Stimulated activated CD8-positive, alpha-beta memory T cell treated with anti-CD3 and anti-CD28 coated beads, Interleukin-12 subunit alpha, Interleukin-12 subunit beta, amount 100 ng/mL, for 4 hours (primary cell): ENCODE measurements around the gene IFI30.

Experiments
- DNase-seq: peaks from one replicate; pipeline ENCODE4 v3.0.0-alpha.2; 2020; ENCODE audit warnings: low read depth

The IFI30 gene

DNA sequence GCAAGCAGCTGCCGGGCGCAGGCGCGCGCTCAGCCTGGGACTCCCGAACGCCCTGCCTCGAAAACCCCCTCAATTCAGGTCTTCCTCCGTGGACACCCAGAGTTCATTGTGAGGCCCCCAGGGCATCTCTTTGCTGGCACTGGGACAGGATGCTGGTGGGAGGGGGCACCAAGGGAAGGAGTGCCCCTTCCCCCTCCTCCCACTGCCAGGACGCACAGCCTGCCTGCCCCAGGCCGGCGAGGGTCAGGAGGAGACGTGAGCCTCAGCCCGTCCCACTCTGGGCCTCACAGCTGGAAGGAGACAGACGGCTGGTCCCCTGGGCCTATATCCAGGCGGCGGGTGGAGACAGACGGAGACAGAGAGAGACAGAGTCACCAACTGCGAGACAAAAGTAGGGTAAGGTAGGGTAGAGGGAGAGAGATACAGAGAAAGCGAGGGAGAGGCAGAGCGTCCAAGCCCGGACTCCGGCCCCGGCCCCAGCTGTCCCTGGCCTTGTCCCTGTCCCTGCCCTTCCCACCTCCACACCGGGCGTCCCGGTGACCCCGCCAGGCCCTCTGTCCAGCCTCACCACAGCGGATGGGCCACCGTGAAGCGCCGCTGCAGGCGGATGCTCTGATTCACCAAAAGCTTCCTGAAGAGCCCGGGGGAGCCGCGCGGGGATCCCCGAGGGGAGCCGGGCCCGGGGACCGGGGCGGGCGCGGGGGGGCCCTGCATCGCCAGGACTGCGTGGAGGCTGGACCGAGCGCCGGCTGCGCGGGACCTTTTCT is 52.3 kb downstream of the IFI30 start, which contains the start of gene PDE4C:
Gene PDE4C (minus strand): TSS at position 737 of the 767 bp plus-strand sequence. CDS start 23 bp downstream, at position 714.
- DNase-seq: no peak

DNA sequence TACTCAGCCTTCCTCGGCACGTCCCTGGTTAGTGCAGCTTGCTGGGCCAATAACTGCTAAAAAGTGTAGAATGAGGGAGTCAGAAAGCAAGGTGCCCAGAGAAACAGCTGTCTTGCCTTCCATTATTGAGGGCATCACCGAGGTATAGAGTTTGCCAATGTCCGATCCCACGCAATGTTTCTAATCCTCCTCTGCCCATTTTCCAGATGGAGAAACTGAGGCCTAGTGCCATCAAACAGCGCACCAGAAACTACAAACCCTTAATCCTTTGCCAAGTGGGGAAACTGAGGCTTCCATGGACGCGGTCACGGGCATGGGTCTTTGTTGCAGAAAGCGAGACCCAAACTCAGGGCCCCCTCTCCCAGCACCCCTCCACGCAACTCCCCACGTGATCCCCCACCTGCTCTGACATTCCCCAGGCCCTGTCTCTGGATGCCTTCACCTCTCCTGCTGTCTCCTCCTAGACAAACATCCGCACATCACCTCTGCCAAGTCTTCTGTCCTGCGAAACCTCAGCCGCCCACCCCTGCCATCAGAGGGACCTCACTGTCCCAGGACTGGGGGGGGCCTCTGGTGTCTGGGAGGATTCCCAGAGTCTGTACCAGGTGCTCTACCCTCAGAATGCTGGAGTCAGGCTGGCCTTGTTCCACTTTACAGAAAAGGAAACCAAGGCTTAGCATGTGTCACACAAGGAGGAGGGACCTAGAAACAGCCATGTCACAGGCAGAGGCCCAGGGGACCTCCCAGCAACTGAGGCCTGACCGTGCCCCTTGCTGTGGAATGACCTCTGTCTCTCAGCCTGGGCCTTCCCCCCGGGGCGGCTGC is 53.6 kb downstream of the IFI30 start:
- DNase-seq: no peak
